Panc1 (cell line): ENCODE measurements around the gene AMD1.

Source experiments
- TF ChIP-seq, protein P1 (sequence below): fragments of 450-650 bp; IDR thresholded peaks from 2 replicates; pipeline ENCODE4 v1.5.1; 2017; ENCODE audit warnings: mild to moderate bottlenecking
- TF ChIP-seq, protein P2 (sequence below), 2 experiments: IDR thresholded peaks; 2 replicates each; pipeline ENCODE4 v1.6.1; 2011 to 2012; ENCODE audit warnings: low read depth in 2 of 2, control low read depth in 1 of 2, low read length in 1 of 2, mild to moderate bottlenecking in 1 of 2, moderate library complexity in 1 of 2; ENCODE audit not compliant: insufficient read depth in 1 of 2

DNA sequence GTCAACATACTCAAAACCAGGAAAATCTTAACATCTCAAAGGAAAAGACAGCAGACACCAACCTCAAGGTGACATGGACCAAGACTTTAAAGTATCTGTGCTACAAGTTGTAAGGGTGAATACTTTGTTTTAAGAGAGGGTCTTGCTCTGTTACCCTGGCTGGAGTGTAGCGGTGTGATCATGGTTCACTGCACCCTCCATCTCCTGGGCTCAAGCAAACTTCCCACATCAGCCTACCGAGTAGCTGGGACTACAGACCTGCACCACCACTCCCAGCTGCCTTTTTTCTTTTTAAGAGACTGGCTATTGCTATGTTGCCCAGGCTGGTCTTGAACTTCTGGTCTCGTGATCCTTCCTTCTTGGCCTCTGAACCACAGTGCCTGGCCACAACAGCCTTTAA, 9.7 kb downstream of the AMD1 start:
- TF ChIP-seq, protein P1, sequence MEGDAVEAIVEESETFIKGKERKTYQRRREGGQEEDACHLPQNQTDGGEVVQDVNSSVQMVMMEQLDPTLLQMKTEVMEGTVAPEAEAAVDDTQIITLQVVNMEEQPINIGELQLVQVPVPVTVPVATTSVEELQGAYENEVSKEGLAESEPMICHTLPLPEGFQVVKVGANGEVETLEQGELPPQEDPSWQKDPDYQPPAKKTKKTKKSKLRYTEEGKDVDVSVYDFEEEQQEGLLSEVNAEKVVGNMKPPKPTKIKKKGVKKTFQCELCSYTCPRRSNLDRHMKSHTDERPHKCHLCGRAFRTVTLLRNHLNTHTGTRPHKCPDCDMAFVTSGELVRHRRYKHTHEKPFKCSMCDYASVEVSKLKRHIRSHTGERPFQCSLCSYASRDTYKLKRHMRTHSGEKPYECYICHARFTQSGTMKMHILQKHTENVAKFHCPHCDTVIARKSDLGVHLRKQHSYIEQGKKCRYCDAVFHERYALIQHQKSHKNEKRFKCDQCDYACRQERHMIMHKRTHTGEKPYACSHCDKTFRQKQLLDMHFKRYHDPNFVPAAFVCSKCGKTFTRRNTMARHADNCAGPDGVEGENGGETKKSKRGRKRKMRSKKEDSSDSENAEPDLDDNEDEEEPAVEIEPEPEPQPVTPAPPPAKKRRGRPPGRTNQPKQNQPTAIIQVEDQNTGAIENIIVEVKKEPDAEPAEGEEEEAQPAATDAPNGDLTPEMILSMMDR: no peak
- TF ChIP-seq, protein P2, sequence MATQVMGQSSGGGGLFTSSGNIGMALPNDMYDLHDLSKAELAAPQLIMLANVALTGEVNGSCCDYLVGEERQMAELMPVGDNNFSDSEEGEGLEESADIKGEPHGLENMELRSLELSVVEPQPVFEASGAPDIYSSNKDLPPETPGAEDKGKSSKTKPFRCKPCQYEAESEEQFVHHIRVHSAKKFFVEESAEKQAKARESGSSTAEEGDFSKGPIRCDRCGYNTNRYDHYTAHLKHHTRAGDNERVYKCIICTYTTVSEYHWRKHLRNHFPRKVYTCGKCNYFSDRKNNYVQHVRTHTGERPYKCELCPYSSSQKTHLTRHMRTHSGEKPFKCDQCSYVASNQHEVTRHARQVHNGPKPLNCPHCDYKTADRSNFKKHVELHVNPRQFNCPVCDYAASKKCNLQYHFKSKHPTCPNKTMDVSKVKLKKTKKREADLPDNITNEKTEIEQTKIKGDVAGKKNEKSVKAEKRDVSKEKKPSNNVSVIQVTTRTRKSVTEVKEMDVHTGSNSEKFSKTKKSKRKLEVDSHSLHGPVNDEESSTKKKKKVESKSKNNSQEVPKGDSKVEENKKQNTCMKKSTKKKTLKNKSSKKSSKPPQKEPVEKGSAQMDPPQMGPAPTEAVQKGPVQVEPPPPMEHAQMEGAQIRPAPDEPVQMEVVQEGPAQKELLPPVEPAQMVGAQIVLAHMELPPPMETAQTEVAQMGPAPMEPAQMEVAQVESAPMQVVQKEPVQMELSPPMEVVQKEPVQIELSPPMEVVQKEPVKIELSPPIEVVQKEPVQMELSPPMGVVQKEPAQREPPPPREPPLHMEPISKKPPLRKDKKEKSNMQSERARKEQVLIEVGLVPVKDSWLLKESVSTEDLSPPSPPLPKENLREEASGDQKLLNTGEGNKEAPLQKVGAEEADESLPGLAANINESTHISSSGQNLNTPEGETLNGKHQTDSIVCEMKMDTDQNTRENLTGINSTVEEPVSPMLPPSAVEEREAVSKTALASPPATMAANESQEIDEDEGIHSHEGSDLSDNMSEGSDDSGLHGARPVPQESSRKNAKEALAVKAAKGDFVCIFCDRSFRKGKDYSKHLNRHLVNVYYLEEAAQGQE (IDR thresholded peaks at IDR 0.05; ENCODE audit: insufficient read depth in 1 of 2, low read depth in 2 of 2, low read length in 1 of 2): no peak
